Stimulated activated CD4-positive, alpha-beta T cell treated with anti-CD3 and anti-CD28 coated beads, TNF-alpha, amount 100 ng/mL, for 24 hours (primary cell): ENCODE data around the gene ALPK1.
"Not testable (repeated sequence)": the region's sequence is repeated elsewhere in the genome, so short reads cannot be mapped to it uniquely, and the experiment has no call there.

Experiments
- DNase-seq, 3 experiments: peaks; one replicate each; pipeline ENCODE4 v3.0.0-alpha.2; 2020; ENCODE audit warnings: low read depth in 3 of 3

The ALPK1 gene

GRCh38 chr4:112296949-112297880 is at the start of gene ALPK1:
Gene ALPK1, plus strand, starts transcription at chr4:112297369.
- no peak for DNase-seq

- DNase-seq: no peak
Observed at GRCh38 chr4:112251019-112251643, 46.0 kb upstream of the ALPK1 start.

- DNase-seq: no peak
Observed at GRCh38 chr4:112252234-112252633, 44.9 kb upstream of the ALPK1 start.

- DNase-seq: no peak
Observed at GRCh38 chr4:112253382-112254000, 43.7 kb upstream of the ALPK1 start.

GRCh38 chr4:112257098-112257497 is 40.1 kb upstream of the ALPK1 start:
- DNase-seq: no peak

- no peak for DNase-seq
Observed at GRCh38 chr4:112266823-112267222, 30.3 kb upstream of the ALPK1 start.

- DNase-seq: no peak
Observed at GRCh38 chr4:112270051-112270450, 27.1 kb upstream of the ALPK1 start.

- no peak for DNase-seq
Observed at GRCh38 chr4:112270640-112271421, 26.3 kb upstream of the ALPK1 start.

- DNase-seq: no peak
Observed at GRCh38 chr4:112272292-112272691, 24.9 kb upstream of the ALPK1 start.

- DNase-seq: no peak
Observed at GRCh38 chr4:112274959-112275358, 22.2 kb upstream of the ALPK1 start.

- no peak for DNase-seq
Observed at GRCh38 chr4:112276113-112276512, 21.1 kb upstream of the ALPK1 start.

- DNase-seq: no peak
Observed at GRCh38 chr4:112277220-112277619, 19.9 kb upstream of the ALPK1 start.

- DNase-seq: no peak
Observed at GRCh38 chr4:112277705-112278448, 19.3 kb upstream of the ALPK1 start.

- no peak for DNase-seq
Observed at GRCh38 chr4:112279025-112279881, 17.9 kb upstream of the ALPK1 start.

GRCh38 chr4:112279882-112280315 is 17.3 kb upstream of the ALPK1 start:
- no peak for DNase-seq

- DNase-seq: no peak
Observed at GRCh38 chr4:112280386-112281056, 16.6 kb upstream of the ALPK1 start.

- DNase-seq: not testable (repeated sequence)
Observed at GRCh38 chr4:112281895-112282398, 15.2 kb upstream of the ALPK1 start.

GRCh38 chr4:112282860-112283667 is 14.1 kb upstream of the ALPK1 start:
- no peak for DNase-seq
